ENCODE measurements around the gene GNAS-AS1.

Gene GNAS-AS1

GRCh38 chr20:58791286-58791685 lies 59.4 kb downstream of the GNAS-AS1 start:
- H4K91ac ChIP-seq (ENCODE audit: low read length), result no peak overlapping the region
- H3K18ac ChIP-seq (ENCODE audit: low read depth in 1 of 2, low read length in 2 of 2), result no peak overlapping the region
- H3K9me3 ChIP-seq (ENCODE audit: control insufficient read depth, low read length), result no peaks in the 10 kb centered on the region
- H2BK15ac ChIP-seq (ENCODE audit: low read depth, poor library complexity, severe bottlenecking), result no peak overlapping the region
- peaks cover 35 to 73% of the 10 kb centered on the region in 2 experiments for H3K27me3 ChIP-seq (ENCODE audit: control insufficient read depth in 1 of 2, insufficient read depth in 1 of 2, low read length in 2 of 2)
- no peak overlapping the region for H2BK12ac ChIP-seq (ENCODE audit: low read length in 2 of 2)
- H3K9ac ChIP-seq (ENCODE audit: low read length), result no peak overlapping the region
- no peak overlapping the region for H3K4me2 ChIP-seq (ENCODE audit: low read length, poor library complexity, severe bottlenecking)
- 85% methylated on average over 3 of the region's 7 CpGs for WGBS
- no peaks in the 10 kb centered on the region for H3K36me3 ChIP-seq (ENCODE audit: control insufficient read depth in 1 of 2, insufficient read depth in 2 of 2, low read depth in 1 of 2, low read length in 2 of 2)
- H2BK120ac ChIP-seq (ENCODE audit: low read depth, low read length), result no peak overlapping the region
- no peak for DNase-seq
- no peaks in the 10 kb centered on the region for H3K79me1 ChIP-seq (replicated peaks; ENCODE audit: low read length, poor library complexity, severe bottlenecking)
- H3K4ac ChIP-seq (ENCODE audit: low read depth in 1 of 2, low read length in 2 of 2), result no peak overlapping the region
- no peak overlapping the region for H3K4me3 ChIP-seq (ENCODE audit: insufficient read depth in 1 of 2, low read depth in 1 of 2, low read length in 2 of 2)
- H2AFZ ChIP-seq (ENCODE audit: low read depth, low read length), result no peak overlapping the region
- no peak overlapping the region for H2BK5ac ChIP-seq (ENCODE audit: low read depth, low read length, poor library complexity, severe bottlenecking)
- H3K14ac ChIP-seq (ENCODE audit: low read length in 2 of 2), result no peak overlapping the region
- H3K27ac ChIP-seq (ENCODE audit: low read length, poor library complexity, severe bottlenecking), result no peak overlapping the region
- H3K23ac ChIP-seq (ENCODE audit: low read length in 2 of 2), result no peak overlapping the region
- H2AK5ac ChIP-seq (ENCODE audit: low read length, severe bottlenecking), result no peak overlapping the region
- H3K4me1 ChIP-seq (ENCODE audit: control insufficient read depth, insufficient read depth, low read depth, low read length), result no peaks in the 10 kb centered on the region
- no peak overlapping the region for H4K8ac ChIP-seq (ENCODE audit: low read length)

DNA sequence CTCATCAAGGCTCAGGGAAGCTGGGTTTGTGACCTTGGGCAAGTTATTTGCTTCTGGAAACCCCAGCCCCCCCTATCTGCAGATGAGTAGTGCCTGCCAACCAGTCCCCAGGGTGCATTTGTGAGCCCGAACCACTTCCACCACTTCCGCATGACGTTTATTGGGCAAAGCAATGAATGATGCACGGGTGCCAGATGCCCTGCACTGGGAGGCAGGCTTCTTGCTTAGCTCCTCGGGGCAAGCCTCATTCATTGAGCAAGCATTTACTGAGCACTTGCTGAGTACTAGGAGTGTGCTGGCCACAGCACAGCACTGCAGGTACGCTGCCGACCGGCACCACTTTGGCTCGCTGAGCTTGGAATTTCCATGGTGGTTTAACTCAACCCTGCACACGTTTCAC lies 60.2 kb downstream of the GNAS-AS1 start:
- H3K36me3 ChIP-seq (ENCODE audit: control insufficient read depth in 1 of 2, insufficient read depth in 2 of 2, low read depth in 1 of 2, low read length in 2 of 2), result no peaks in the 10 kb centered on the region
- H2AK5ac ChIP-seq (ENCODE audit: low read length, severe bottlenecking), result no peak overlapping the region
- H3K14ac ChIP-seq (ENCODE audit: low read length in 2 of 2), result no peak overlapping the region
- no peak overlapping the region for H3K4me3 ChIP-seq (ENCODE audit: insufficient read depth in 1 of 2, low read depth in 1 of 2, low read length in 2 of 2)
- no peaks in the 10 kb centered on the region for H3K79me1 ChIP-seq (replicated peaks; ENCODE audit: low read length, poor library complexity, severe bottlenecking)
- H3K4me1 ChIP-seq (ENCODE audit: control insufficient read depth, insufficient read depth, low read depth, low read length), result no peaks in the 10 kb centered on the region
- no peak overlapping the region for H2BK5ac ChIP-seq (ENCODE audit: low read depth, low read length, poor library complexity, severe bottlenecking)
- no peak overlapping the region for H3K4me2 ChIP-seq (ENCODE audit: low read length, poor library complexity, severe bottlenecking)
- no peak overlapping the region for H3K27ac ChIP-seq (ENCODE audit: low read length, poor library complexity, severe bottlenecking)
- H3K27me3 ChIP-seq (ENCODE audit: control insufficient read depth in 1 of 2, insufficient read depth in 1 of 2, low read length in 2 of 2), result peaks cover 27 to 67% of the 10 kb centered on the region in 2 experiments
- no peak overlapping the region for H3K23ac ChIP-seq (ENCODE audit: low read length in 2 of 2)
- H2BK12ac ChIP-seq (ENCODE audit: low read length in 2 of 2), result no peak overlapping the region
- no peak overlapping the region for H3K9ac ChIP-seq (ENCODE audit: low read length)
- H3K9me3 ChIP-seq (ENCODE audit: control insufficient read depth, low read length), result no peaks in the 10 kb centered on the region
- no peak overlapping the region for H2AFZ ChIP-seq (ENCODE audit: low read depth, low read length)
- 78% methylated on average over 10 of the region's 10 CpGs for WGBS
- no peak overlapping the region for H3K18ac ChIP-seq (ENCODE audit: low read depth in 1 of 2, low read length in 2 of 2)
- H3K4ac ChIP-seq (ENCODE audit: low read depth in 1 of 2, low read length in 2 of 2), result no peak overlapping the region
- no peak overlapping the region for H2BK15ac ChIP-seq (ENCODE audit: low read depth, poor library complexity, severe bottlenecking)
- no peak overlapping the region for H4K8ac ChIP-seq (ENCODE audit: low read length)
- H4K91ac ChIP-seq (ENCODE audit: low read length), result no peak overlapping the region
- no peak for DNase-seq
- H2BK120ac ChIP-seq (ENCODE audit: low read depth, low read length), result no peak overlapping the region

DNA sequence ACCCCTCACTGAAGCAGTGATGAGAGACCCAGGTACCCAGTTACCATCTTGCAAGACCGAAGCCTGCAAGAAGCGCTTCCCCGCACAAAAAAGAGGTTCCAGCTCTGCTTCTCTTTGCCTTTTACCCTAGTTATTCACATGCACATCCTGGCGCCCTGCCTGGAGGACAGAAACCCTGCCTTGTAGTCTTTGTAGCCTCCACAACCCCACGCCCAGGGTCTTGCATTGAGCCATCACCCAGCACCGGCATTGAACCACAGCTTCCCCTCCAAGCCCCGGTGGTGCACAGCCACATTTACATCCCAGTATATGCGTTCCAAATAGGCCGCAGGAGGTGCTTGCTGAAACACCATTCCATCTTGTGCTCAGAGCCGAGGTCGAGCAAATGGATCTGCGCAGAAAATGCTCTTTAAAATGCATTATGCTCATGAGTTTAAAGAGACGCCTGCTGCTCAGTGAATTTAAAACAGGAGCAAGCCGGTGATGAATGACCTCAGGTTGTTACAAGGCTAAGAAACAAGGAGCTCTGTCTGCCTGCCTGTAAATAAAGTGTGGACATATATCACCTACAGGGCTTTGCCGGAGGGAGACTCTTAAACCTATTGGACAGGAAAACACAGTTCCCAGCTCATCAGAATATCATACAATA lies 61.7 kb downstream of the GNAS-AS1 start:
- Histone ChIP-seq H3K9me3 (ENCODE audit: control insufficient read depth, low read length) (no peaks in the 10 kb centered on the region), H2AFZ (ENCODE audit: low read depth, low read length) (no peak overlapping the region), H2BK5ac (ENCODE audit: low read depth, low read length, poor library complexity, severe bottlenecking) (no peak overlapping the region), H3K4ac (ENCODE audit: low read depth in 1 of 2, low read length in 2 of 2) (no peak overlapping the region), H3K36me3 (ENCODE audit: control insufficient read depth in 1 of 2, insufficient read depth in 2 of 2, low read depth in 1 of 2, low read length in 2 of 2) (no peaks in the 10 kb centered on the region), H2BK15ac (ENCODE audit: low read depth, poor library complexity, severe bottlenecking) (no peak overlapping the region), H3K27me3 (ENCODE audit: control insufficient read depth in 1 of 2, insufficient read depth in 1 of 2, low read length in 2 of 2) (peaks cover 35 to 69% of the 10 kb centered on the region in 2 experiments), H3K4me2 (ENCODE audit: low read length, poor library complexity, severe bottlenecking) (no peak overlapping the region), H3K9ac (ENCODE audit: low read length) (no peak overlapping the region), H3K4me1 (ENCODE audit: control insufficient read depth, insufficient read depth, low read depth, low read length) (no peaks in the 10 kb centered on the region), H4K8ac (ENCODE audit: low read length) (no peak overlapping the region), H2AK5ac (ENCODE audit: low read length, severe bottlenecking) (no peak overlapping the region), H2BK12ac (ENCODE audit: low read length in 2 of 2) (no peak overlapping the region), H3K4me3 (ENCODE audit: insufficient read depth in 1 of 2, low read depth in 1 of 2, low read length in 2 of 2) (no peak overlapping the region), H4K91ac (ENCODE audit: low read length) (no peak overlapping the region), H2BK120ac (ENCODE audit: low read depth, low read length) (no peak overlapping the region), H3K18ac (ENCODE audit: low read depth in 1 of 2, low read length in 2 of 2) (no peak overlapping the region), H3K27ac (ENCODE audit: low read length, poor library complexity, severe bottlenecking) (no peak overlapping the region), H3K23ac (ENCODE audit: low read length in 2 of 2) (no peak overlapping the region), H3K14ac (ENCODE audit: low read length in 2 of 2) (no peak overlapping the region), H3K79me1 (replicated peaks; ENCODE audit: low read length, poor library complexity, severe bottlenecking) (no peaks in the 10 kb centered on the region)
- WGBS, result 82% methylated on average over 14 of the region's 15 CpGs
- no peak for DNase-seq

DNA sequence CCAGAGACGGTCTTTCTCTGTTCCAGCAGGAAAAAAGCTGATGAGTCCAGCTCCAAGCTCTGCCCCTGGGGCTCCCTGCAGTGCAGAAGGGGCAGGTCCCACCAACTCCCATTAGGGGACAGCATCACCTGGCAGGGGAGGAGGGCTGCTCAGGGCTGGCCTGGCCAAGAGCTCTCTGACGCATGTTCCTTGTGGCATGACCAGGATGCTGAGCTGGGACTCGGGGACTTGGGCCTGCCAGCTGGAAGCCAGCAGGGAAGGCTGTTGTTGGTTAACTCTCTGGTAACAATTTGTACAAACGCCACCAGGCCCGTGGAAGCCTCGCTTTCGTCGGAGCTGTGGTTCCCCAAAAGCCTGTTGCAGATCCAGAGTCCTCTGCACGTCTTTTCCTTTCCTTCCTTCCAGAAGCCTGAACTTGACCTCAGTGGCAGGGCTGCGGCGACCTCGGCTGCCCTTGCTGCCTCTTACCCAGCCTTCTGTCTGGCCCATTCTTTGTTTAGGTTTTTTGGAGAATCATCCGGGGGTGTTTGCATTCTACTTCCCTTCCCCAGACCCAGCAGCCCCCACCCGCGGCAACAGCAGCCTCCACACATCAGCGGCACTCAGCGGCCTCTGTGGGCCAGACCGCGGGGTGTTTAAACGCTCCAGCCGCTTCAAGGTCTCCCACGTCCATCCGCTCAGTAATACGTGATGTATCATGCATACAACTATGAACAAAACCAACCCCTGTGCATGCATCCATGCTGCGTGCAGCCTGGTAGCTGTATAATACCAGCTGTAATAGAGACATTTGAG lies 63.3 kb downstream of the GNAS-AS1 start:
- Histone ChIP-seq H2BK15ac (ENCODE audit: low read depth, poor library complexity, severe bottlenecking) (no peak overlapping the region), H2AFZ (ENCODE audit: low read depth, low read length) (no peak overlapping the region)
- 86% methylated on average over 22 of the region's 25 CpGs for WGBS

More for the DNA sequence above, 63.3 kb downstream of the GNAS-AS1 start:
- H3K18ac ChIP-seq (ENCODE audit: low read depth in 1 of 2, low read length in 2 of 2), result no peak overlapping the region
- DNase-seq, result no peak
- H3K36me3 ChIP-seq (ENCODE audit: control insufficient read depth in 1 of 2, insufficient read depth in 2 of 2, low read depth in 1 of 2, low read length in 2 of 2), result no peaks in the 10 kb centered on the region
- H3K79me1 ChIP-seq (replicated peaks; ENCODE audit: low read length, poor library complexity, severe bottlenecking), result no peaks in the 10 kb centered on the region
- H2BK5ac ChIP-seq (ENCODE audit: low read depth, low read length, poor library complexity, severe bottlenecking), result no peak overlapping the region
- H3K9me3 ChIP-seq (ENCODE audit: control insufficient read depth, low read length), result no peaks in the 10 kb centered on the region
- H2BK120ac ChIP-seq (ENCODE audit: low read depth, low read length), result no peak overlapping the region
- H3K4me2 ChIP-seq (ENCODE audit: low read length, poor library complexity, severe bottlenecking), result no peak overlapping the region
- H2AK5ac ChIP-seq (ENCODE audit: low read length, severe bottlenecking), result no peak overlapping the region
- no peak overlapping the region for H4K91ac ChIP-seq (ENCODE audit: low read length)
- H3K14ac ChIP-seq (ENCODE audit: low read length in 2 of 2), result no peak overlapping the region
- H4K8ac ChIP-seq (ENCODE audit: low read length), result no peak overlapping the region
- no peak overlapping the region for H3K9ac ChIP-seq (ENCODE audit: low read length)
- H3K27ac ChIP-seq (ENCODE audit: low read length, poor library complexity, severe bottlenecking), result no peak overlapping the region
- H2BK12ac ChIP-seq (ENCODE audit: low read length in 2 of 2), result no peak overlapping the region
- no peaks in the 10 kb centered on the region for H3K4me1 ChIP-seq (ENCODE audit: control insufficient read depth, insufficient read depth, low read depth, low read length)
- H3K4ac ChIP-seq (ENCODE audit: low read depth in 1 of 2, low read length in 2 of 2), result no peak overlapping the region
- H3K4me3 ChIP-seq (ENCODE audit: insufficient read depth in 1 of 2, low read depth in 1 of 2, low read length in 2 of 2), result no peak overlapping the region
- H3K27me3 ChIP-seq (ENCODE audit: control insufficient read depth in 1 of 2, insufficient read depth in 1 of 2, low read length in 2 of 2), result peaks cover 46 to 78% of the 10 kb centered on the region in 2 experiments
- no peak overlapping the region for H3K23ac ChIP-seq (ENCODE audit: low read length in 2 of 2)
